ENCODE results near the gene PIP5K1B. TPM values are rescaled to one million over a fixed set of nuclear protein-coding genes. Genes with fewer than 3 reads are reported as not detected.
A peak's percentile ranks its signal among the peaks of the same experiment; 100 is the strongest.

The PIP5K1B gene
- total RNA-seq, 1 donor from 2014 or later: 71.9 TPM

DNA sequence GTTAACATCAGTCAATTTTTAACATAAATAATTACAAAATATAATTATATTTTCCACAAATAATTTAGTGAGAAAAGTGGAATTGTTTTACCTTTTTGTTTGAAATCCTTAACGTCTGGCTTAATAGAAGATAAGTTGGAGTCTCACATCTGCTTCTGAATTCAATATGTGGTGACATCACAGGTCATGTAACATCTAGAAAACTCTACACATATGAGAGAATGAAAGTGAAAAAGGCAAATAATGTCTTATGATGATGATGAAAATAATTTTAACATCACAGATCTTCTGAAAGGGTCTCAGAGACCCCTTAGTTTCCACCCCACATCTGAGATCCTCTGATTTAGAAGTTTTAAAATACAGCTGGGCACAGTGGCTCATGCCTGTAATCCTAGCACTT is 227.4 kb downstream of the PIP5K1B start:
- Histone ChIP-seq H3K4me1 (no peaks in the 10 kb centered on the region), H3K9me3 (replicated peaks) (no peaks in the 10 kb centered on the region), H3K4me3 (no peak overlapping the region), H3K27ac (replicated peaks) (no peak overlapping the region), H3K36me3 (no peaks in the 10 kb centered on the region), H3K27me3 (ENCODE audit: low read depth) (no peaks in the 10 kb centered on the region)
- DNase-seq: no peak
- TF ChIP-seq, protein P1, sequence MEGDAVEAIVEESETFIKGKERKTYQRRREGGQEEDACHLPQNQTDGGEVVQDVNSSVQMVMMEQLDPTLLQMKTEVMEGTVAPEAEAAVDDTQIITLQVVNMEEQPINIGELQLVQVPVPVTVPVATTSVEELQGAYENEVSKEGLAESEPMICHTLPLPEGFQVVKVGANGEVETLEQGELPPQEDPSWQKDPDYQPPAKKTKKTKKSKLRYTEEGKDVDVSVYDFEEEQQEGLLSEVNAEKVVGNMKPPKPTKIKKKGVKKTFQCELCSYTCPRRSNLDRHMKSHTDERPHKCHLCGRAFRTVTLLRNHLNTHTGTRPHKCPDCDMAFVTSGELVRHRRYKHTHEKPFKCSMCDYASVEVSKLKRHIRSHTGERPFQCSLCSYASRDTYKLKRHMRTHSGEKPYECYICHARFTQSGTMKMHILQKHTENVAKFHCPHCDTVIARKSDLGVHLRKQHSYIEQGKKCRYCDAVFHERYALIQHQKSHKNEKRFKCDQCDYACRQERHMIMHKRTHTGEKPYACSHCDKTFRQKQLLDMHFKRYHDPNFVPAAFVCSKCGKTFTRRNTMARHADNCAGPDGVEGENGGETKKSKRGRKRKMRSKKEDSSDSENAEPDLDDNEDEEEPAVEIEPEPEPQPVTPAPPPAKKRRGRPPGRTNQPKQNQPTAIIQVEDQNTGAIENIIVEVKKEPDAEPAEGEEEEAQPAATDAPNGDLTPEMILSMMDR (IDR thresholded peaks at IDR 0.05; ENCODE audit: borderline replicate concordance): no peak
- intact Hi-C loops (cut with micrococcal nuclease): no loop called here

DNA sequence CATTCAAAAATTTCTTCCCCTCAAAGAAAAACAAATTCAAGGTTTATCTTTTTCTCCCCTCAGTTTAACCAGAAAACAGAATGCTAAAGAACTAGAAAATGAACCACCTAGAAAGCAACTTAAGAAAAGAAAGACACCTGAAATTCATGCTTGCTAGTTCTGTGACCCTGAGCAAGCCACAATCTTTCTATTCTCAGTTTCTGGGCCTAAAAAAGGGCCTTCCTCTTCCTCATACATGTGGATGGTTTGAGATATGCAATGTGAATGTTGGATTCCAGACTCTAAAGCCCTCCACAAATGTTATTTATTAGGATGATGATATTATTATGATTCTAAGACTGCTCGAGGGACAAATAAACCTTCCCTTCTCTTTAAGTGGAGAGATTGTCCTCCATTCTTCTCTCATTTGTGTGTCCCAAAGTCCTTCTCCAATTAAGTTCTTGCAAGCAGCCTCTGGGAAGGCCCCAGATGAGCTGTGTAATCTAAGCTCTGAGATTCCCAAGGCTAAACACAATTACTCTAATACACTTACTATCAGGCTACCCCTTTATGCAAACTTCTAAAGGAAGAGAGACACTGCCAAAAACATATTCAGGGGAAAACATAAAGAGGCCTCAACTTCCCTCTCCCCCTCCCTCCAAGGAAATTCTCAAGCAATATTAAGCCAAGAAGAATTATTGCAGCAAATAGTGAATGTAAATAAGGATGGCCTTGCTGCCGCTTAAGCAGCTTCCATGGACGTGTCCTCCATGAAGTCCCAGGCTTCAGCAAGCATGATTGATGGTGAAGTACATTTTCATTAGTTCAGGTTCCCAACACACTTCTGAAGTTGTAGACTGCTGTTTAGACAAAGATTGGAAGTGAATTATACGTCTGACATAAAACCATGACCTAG is 228.6 kb downstream of the PIP5K1B start:
- Histone ChIP-seq H3K36me3 (no peaks in the 10 kb centered on the region), H3K27ac (replicated peaks) (peak overlapping the region; percentile 31), H3K4me3 (no peak overlapping the region), H3K9me3 (replicated peaks) (no peaks in the 10 kb centered on the region), H3K27me3 (ENCODE audit: low read depth) (no peaks in the 10 kb centered on the region), H3K4me1 (no peaks in the 10 kb centered on the region)
- TF ChIP-seq, protein P1 (IDR thresholded peaks at IDR 0.05; ENCODE audit: borderline replicate concordance): no peak
- intact Hi-C loops (cut with micrococcal nuclease): no loop called here
- no peak for DNase-seq

DNA sequence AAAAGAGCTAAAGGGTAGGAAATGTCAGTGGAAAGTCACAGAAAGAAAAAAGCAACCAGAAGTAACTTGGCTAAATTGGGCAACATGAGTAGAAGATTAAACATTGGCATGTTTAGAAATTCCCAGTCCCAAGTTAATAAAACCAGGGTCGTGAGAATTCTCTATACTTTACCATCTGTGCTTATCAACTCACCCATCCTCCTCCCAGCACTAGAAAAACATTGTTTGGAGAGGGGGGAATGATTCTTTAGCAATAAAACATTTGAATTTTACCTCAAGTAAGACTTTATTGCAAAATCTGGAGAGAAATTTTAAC is 229.2 kb downstream of the PIP5K1B start:
- H3K27me3 ChIP-seq (ENCODE audit: low read depth): no peaks in the 10 kb centered on the region
- H3K4me1 ChIP-seq: no peaks in the 10 kb centered on the region
- TF ChIP-seq, protein P1 (IDR thresholded peaks at IDR 0.05; ENCODE audit: borderline replicate concordance): no peak
- no peak for DNase-seq
- no peak overlapping the region for H3K27ac ChIP-seq (replicated peaks)
- H3K9me3 ChIP-seq (replicated peaks): no peaks in the 10 kb centered on the region
- no peaks in the 10 kb centered on the region for H3K36me3 ChIP-seq
- no peak overlapping the region for H3K4me3 ChIP-seq
- intact Hi-C loops (cut with micrococcal nuclease): no loop called here

DNA sequence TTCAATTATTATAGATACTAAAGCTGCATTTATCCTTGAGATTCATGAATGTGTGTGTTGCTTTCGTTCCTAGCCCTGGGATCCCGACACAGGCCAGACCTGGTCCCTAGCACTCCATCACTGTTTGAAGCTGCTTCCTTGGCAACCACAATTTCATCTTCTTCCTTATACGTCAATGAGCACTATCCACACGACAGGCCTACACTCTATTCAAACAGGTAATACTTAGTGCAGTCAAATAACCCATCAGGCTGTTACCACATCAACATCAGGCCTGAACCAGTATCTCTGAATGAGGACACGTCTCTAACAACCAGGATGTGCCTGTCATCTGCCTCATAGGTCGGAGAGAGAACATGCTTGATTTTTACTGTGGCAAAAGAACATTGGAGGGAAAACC is 235.5 kb downstream of the PIP5K1B start:
- intact Hi-C loops (cut with micrococcal nuclease): no loop called here
- Histone ChIP-seq H3K27me3 (ENCODE audit: low read depth) (no peaks in the 10 kb centered on the region), H3K27ac (replicated peaks) (peak overlapping the region; percentile 82), H3K4me3 (no peak overlapping the region), H3K4me1 (peaks cover 36% of the 10 kb centered on the region), H3K36me3 (no peaks in the 10 kb centered on the region), H3K9me3 (replicated peaks) (no peaks in the 10 kb centered on the region)
- no peak for DNase-seq
- TF ChIP-seq, protein P1 (IDR thresholded peaks at IDR 0.05; ENCODE audit: borderline replicate concordance): no peak

DNA sequence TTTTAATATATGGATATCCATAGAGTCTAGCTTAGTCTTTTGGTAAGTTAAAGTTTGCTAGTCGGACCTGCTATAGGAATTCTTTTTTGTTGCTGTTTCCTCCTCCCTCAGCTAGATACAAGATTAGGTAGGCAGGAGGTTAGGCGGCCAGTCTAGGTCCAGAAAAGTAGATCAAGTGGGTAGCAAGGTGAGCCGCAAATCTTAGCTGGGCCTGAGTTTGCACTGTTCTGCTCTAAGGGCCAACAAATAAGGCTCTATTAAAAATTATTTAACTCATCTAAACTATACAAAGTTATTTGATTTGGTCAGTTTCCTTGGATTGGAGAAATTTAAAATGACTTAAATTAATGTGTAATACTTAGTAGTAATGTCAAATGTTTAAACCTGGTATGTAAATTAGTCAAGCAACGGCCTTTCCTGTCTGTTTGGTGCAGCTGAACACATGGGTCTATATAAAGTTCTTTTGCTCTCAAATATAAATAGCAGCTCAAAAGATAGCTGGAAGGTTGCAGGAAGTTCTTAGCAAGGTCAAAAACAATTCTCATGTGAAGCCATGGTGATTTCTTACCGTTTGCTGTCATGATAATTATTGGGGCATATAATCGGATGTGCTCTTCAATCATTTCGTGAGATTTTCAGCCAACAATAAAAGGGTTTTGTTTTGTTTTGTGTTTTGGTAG is 236.9 kb downstream of the PIP5K1B start:
- H3K4me3 ChIP-seq: no peak overlapping the region
- H3K27me3 ChIP-seq (ENCODE audit: low read depth): no peaks in the 10 kb centered on the region
- intact Hi-C loops (cut with micrococcal nuclease): no loop called here
- H3K9me3 ChIP-seq (replicated peaks): no peaks in the 10 kb centered on the region
- no peak for DNase-seq
- no peaks in the 10 kb centered on the region for H3K36me3 ChIP-seq
- TF ChIP-seq, protein P1 (IDR thresholded peaks at IDR 0.05; ENCODE audit: borderline replicate concordance): no peak
- peak overlapping the region; percentile 82 for H3K27ac ChIP-seq (replicated peaks)
- peaks cover 39% of the 10 kb centered on the region for H3K4me1 ChIP-seq

Measured in left ventricle myocardium inferior (tissue), 1 donor.